Kidney (tissue), 14 donors: Measurements from ENCODE around the gene TXNDC2. TPM values are rescaled to one million over a fixed set of nuclear protein-coding genes. Genes with fewer than 3 reads are reported as not detected.
"Not testable (repeated sequence)": the region's sequence is repeated elsewhere in the genome, so short reads cannot be mapped to it uniquely, and the experiment has no call there.

Source experiments
- DNase-seq, 5 donors: peaks; one replicate each; pipeline ENCODE4 v3.0.0-alpha.2; 2013 to 2020
- FAIRE-seq: peaks from 2 replicates; lab custom pipeline; 2012; peaks lifted over from hg19 to GRCh38; lab: Jason Lieb, UNC
- H3K27ac ChIP-seq, 2 donors: one replicate each; pipeline ENCODE4 v1.7.0; 2013; ENCODE audit warnings: low read depth in 2 of 2, low read length in 2 of 2, inconsistent platforms in 1 of 2
- H3K27me3 ChIP-seq: one replicate; pipeline ENCODE4 v1.7.1; 2013; ENCODE audit warnings: low read length, inconsistent platforms; ENCODE audit not compliant: control insufficient read depth, insufficient read depth
- H3K36me3 ChIP-seq, 3 donors: one replicate each; pipeline versions ENCODE4 v1.7.0 to v1.7.1; 2013; ENCODE audit warnings: low read length in 3 of 3, control low read depth in 1 of 3, inconsistent platforms in 1 of 3; ENCODE audit not compliant: insufficient read depth in 3 of 3, control insufficient read depth in 2 of 3
- H3K4me1 ChIP-seq, 3 donors: one replicate each; pipeline versions ENCODE4 v1.7.0 to v1.7.1; 2013; ENCODE audit warnings: low read length in 3 of 3, inconsistent platforms in 1 of 3, low read depth in 1 of 3; ENCODE audit not compliant: control insufficient read depth in 2 of 3, insufficient read depth in 2 of 3
- H3K4me3 ChIP-seq, 3 donors: one replicate each; pipeline versions ENCODE4 v1.7.0 to v1.8.1; 2013; ENCODE audit warnings: low read length in 3 of 3, control low read depth in 1 of 3, inconsistent platforms in 1 of 3
- H3K9ac ChIP-seq, 3 donors: one replicate each; pipeline versions ENCODE4 v1.7.0 to v1.7.1; 2013; ENCODE audit warnings: low read length in 3 of 3, control low read depth in 1 of 3, inconsistent platforms in 1 of 3
- H3K9me3 ChIP-seq, 3 donors: one replicate each; pipeline versions ENCODE4 v1.7.0 to v1.7.1; 2013; ENCODE audit warnings: low read length in 3 of 3, control low read depth in 1 of 3, inconsistent platforms in 1 of 3; ENCODE audit not compliant: control insufficient read depth in 2 of 3, insufficient read depth in 1 of 3
- intact Hi-C: fragments of 100-400 bp; cut with DNase I; formaldehyde crosslinking; loops from one replicate; pipeline ENCODE4 v1.11.1; 2022
- polyA plus RNA-seq: library from polyadenylated mRNA; stranded (reverse); fragments of 350-450 nt; fragmentation: Illumina TruSeq; extraction: RNeasy Lipid Tissue Mini Kit (QIAGEN cat#74804); gene quantifications from one replicate; pipeline ENCODE4 v1.2.3, GENCODE V29; 2014; ENCODE audit warnings: low read depth, low replicate concordance; ENCODE audit not compliant: insufficient read depth
- total RNA-seq: library from RNA; stranded (reverse); fragmentation: NEBNext Ultra II Directional; extraction: Animal tissue kit (Norgen Biotek cat#: 25700); gene quantifications from one replicate; pipeline ENCODE4 v1.2.1, GENCODE V29; 2021
- TF ChIP-seq, protein P1 (sequence below): IDR thresholded peaks from 3 replicates; pipeline ENCODE4 v1.5.1; 2012; ENCODE audit warnings: mild to moderate bottlenecking, moderate library complexity, borderline replicate concordance; ENCODE audit not compliant: insufficient read depth; ENCODE audit errors: extremely low read depth
- donor health status: control.
- donor health status: control.
- donor health status: control.
- donor health status: control.
- donor health status: control.
- donor health status: DM: yes; HTN: yes; CAD: no.
- donor health status: Normal renal cell carcinoma (clear cell type).

Gene TXNDC2
- total and polyA plus RNA-seq, 2 donors from 2014 or later, result 0.16 TPM; not detected in 1

DNA sequence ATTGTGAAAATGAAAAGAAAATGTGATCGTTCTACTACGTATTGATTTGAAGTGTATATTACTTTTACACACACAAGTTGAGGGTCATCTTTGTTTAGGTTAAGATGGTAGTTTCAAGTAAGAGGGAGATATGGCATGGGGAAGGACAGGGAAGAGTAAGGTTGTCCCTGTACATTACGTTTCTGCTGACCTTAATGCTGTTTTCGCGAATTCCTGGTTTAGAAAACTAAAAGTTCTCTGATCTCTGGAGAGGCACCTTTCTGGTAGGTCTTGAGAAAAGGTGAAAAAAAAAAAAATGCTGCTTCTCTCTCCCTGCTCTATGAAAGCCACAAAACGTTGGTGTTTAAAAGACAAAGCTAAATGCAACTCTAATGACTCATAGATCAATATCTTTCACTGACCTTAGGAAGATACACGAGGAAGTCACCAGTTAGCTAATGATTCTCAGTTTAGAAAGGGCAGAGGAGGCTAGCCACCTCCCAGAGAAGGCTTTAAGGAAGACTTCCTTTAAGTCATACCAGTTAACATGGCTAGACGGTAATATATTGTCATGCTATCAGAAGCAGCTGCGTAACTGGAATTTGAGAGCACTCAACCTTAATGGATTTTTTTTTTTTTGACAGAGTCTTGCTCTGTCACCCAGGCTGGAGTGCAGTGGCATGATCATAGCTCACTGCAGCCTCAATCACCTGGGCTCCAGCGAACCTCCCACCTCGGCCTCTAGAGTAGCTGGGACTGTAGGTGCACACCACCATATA, 13.2 kb downstream of the TXNDC2 start:
- Histone ChIP-seq H3K4me1 (no peaks in the 10 kb centered on the region), H3K27me3 (no peaks in the 10 kb centered on the region), H3K9me3 (no peaks in the 10 kb centered on the region), H3K27ac (no peak overlapping the region), H3K36me3 (no peaks in the 10 kb centered on the region), H3K9ac (no peak overlapping the region), H3K4me3 (no peak overlapping the region)
- TF ChIP-seq, protein P1, sequence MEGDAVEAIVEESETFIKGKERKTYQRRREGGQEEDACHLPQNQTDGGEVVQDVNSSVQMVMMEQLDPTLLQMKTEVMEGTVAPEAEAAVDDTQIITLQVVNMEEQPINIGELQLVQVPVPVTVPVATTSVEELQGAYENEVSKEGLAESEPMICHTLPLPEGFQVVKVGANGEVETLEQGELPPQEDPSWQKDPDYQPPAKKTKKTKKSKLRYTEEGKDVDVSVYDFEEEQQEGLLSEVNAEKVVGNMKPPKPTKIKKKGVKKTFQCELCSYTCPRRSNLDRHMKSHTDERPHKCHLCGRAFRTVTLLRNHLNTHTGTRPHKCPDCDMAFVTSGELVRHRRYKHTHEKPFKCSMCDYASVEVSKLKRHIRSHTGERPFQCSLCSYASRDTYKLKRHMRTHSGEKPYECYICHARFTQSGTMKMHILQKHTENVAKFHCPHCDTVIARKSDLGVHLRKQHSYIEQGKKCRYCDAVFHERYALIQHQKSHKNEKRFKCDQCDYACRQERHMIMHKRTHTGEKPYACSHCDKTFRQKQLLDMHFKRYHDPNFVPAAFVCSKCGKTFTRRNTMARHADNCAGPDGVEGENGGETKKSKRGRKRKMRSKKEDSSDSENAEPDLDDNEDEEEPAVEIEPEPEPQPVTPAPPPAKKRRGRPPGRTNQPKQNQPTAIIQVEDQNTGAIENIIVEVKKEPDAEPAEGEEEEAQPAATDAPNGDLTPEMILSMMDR, result no peak
- intact Hi-C loops, result no loop called here
- FAIRE-seq, result no peak
- peak in 1 of 5 donors; percentile 19 for DNase-seq

DNA sequence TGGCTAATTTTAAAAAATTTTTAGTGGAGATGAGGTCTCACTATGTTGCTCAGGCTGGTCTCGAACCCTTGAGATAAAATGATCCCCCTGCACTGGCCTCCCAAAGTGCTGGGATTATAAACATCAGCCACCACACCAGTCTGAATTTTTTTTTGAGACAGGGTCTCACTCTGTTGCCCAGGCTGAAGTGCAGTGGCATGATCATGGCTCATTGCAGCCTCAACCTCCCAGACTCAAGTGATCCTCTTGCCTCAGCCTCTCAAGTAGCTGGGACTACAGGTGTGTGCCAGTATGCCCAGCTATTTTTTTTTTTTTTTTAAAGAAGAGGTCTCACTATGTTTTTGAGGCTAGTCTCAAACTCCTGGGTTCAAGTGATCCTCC, 13.8 kb downstream of the TXNDC2 start:
- FAIRE-seq, H3K27ac ChIP-seq, H3K27me3 ChIP-seq, intact Hi-C loops, H3K36me3 ChIP-seq, H3K4me1 ChIP-seq, H3K9me3 ChIP-seq, DNase-seq, H3K9ac ChIP-seq, H3K4me3 ChIP-seq: not testable (repeated sequence)

DNA sequence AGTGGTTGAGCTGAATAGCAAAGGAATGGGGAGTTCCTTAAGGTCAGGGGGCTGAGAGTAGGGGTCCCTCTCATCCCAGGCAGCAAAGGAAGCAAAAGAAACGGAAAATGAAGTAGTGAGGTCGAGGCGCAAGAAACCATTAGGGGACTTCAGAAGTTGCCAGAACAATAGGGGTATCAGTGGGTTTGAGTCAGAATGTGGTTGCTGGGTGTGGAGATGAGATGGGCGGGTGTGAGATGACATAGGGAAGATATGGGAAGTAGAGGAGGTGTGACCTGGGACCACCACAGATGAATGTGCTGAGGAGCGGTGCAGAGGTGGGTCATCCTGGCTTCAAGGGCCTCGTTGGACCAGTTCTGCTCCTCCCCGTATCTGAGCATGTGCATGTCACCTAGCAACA, 14.9 kb downstream of the TXNDC2 start:
- Histone ChIP-seq H3K9ac (no peak overlapping the region), H3K36me3 (no peaks in the 10 kb centered on the region), H3K4me3 (no peak overlapping the region), H3K4me1 (no peaks in the 10 kb centered on the region), H3K27me3 (no peaks in the 10 kb centered on the region), H3K9me3 (no peaks in the 10 kb centered on the region), H3K27ac (no peak overlapping the region)
- intact Hi-C loops, result no loop called here
- FAIRE-seq (no peak), DNase-seq (no peak)
- TF ChIP-seq, protein P1, result no peak

DNA sequence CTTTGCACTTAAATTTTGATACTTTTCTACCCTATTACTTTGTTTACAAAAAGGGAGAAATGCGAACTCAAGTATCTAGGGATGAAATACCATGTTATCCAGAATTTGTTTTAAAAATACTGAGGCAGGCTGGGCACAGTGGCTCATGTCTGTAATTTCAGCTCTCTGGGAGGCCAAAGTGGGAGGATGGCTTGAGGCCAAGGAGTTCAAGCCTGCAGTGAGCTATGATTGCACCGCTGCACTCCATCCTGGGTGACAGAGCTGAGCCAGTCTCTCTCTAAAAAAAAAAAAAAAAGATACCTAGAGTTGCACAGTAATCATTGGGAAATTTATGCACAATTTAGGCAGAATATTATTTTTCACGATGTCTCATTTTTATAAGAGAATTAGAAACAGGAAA, 15.6 kb downstream of the TXNDC2 start:
- intact Hi-C loops, result no loop called here
- no peak for DNase-seq
- FAIRE-seq, result no peak
- TF ChIP-seq, protein P1, result no peak
- H3K9me3 ChIP-seq, result no peaks in the 10 kb centered on the region
- H3K4me1 ChIP-seq, result no peaks in the 10 kb centered on the region
- no peaks in the 10 kb centered on the region for H3K36me3 ChIP-seq
- H3K9ac ChIP-seq, result no peak overlapping the region
- H3K4me3 ChIP-seq, result no peak overlapping the region
- no peak overlapping the region for H3K27ac ChIP-seq
- H3K27me3 ChIP-seq, result no peaks in the 10 kb centered on the region

DNA sequence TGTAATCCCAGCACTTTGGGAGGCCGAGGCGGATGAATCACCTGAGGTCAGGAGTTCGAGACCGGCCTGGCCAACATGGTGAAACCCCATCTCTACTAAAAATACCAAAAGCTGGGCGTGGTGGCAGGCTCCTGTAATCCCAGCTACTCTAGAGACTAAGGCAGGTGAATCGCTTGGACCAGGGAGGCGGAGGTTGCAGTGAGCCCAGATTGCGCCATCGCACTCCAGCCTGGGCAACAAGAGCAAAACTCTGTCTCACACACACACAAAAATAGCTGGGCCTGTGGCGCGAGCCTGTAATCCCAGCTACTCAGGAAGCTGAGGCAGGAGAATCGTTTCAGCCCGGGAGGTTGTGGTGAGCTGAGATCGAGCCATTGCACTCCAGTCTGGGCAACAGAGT, 16.5 kb downstream of the TXNDC2 start:
- H3K4me3 ChIP-seq, H3K36me3 ChIP-seq, H3K9ac ChIP-seq, DNase-seq, H3K9me3 ChIP-seq, H3K27me3 ChIP-seq, H3K4me1 ChIP-seq, FAIRE-seq, H3K27ac ChIP-seq, intact Hi-C loops: not testable (repeated sequence)
